Muscle of back (tissue), 11 donors: Measurements from ENCODE around the gene SLC47A1. TPM values are rescaled to one million over a fixed set of nuclear protein-coding genes. Genes with fewer than 3 reads are reported as not detected.
"Not testable (repeated sequence)": the region's sequence is repeated elsewhere in the genome, so short reads cannot be mapped to it uniquely, and the experiment has no call there.

ENCODE experiments used
- DNase-seq, 3 donors: peaks; one replicate each; pipeline versions ENCODE4 v3.0.0 to v3.0.0-alpha.2; 2013
- polyA plus RNA-seq, 10 donors: library from polyadenylated mRNA; unstranded; fragments of 120-200 nt; gene quantifications; one replicate each; pipeline ENCODE4 v1.2.1, GENCODE V29; 2013; ENCODE audit not compliant: insufficient read length in 10 of 10

SLC47A1 gene
- polyA plus RNA-seq, 10 donors: 0.62 to 3.1 (median 1.5) TPM

GRCh38 chr17:19519388-19520291 lies 14.0 kb upstream of the SLC47A1 start:
- DNase-seq: not testable (repeated sequence)

GRCh38 chr17:19520641-19521040 lies 13.0 kb upstream of the SLC47A1 start:
- no peak for DNase-seq

- DNase-seq: no peak
Measured at GRCh38 chr17:19523690-19524089, 10.0 kb upstream of the SLC47A1 start.

GRCh38 chr17:19526950-19527349 lies 6.7 kb upstream of the SLC47A1 start:
- not testable (repeated sequence) for DNase-seq

- DNase-seq: no peak
Measured at GRCh38 chr17:19531780-19532501, 1.7 kb upstream of the SLC47A1 start.

GRCh38 chr17:19533036-19533717 lies 477 bp upstream of the SLC47A1 start:
- DNase-seq: no peak

GRCh38 chr17:19534562-19535149 lies 1.0 kb downstream of the SLC47A1 start:
- DNase-seq: no peak

GRCh38 chr17:19537111-19537510 lies 3.5 kb downstream of the SLC47A1 start:
- DNase-seq: no peak

- peak in 1 of 3 donors; percentile 55 for DNase-seq
Measured at GRCh38 chr17:19538095-19539039, 4.7 kb downstream of the SLC47A1 start.

- DNase-seq: peak in 1 of 3 donors; percentile 52
Measured at GRCh38 chr17:19539040-19539399, 5.4 kb downstream of the SLC47A1 start.

GRCh38 chr17:19539841-19540311 lies 6.2 kb downstream of the SLC47A1 start:
- DNase-seq: peak in 1 of 3 donors; percentile 57

- no peak for DNase-seq
Measured at GRCh38 chr17:19540706-19541370, 7.2 kb downstream of the SLC47A1 start.

- DNase-seq: no peak
Measured at GRCh38 chr17:19541445-19541844, 7.8 kb downstream of the SLC47A1 start.

GRCh38 chr17:19542247-19542646 lies 8.6 kb downstream of the SLC47A1 start:
- DNase-seq: no peak

GRCh38 chr17:19544366-19544765 lies 10.7 kb downstream of the SLC47A1 start:
- DNase-seq: no peak

- no peak for DNase-seq
Measured at GRCh38 chr17:19546289-19547065, 12.8 kb downstream of the SLC47A1 start.

- no peak for DNase-seq
Measured at GRCh38 chr17:19549746-19550623, 16.3 kb downstream of the SLC47A1 start.

GRCh38 chr17:19551165-19551564 lies 17.5 kb downstream of the SLC47A1 start:
- DNase-seq: no peak
